ENCODE data around the gene FARP2.

- no peak for TF ChIP-seq REST (IDR thresholded peaks at IDR 0.05; ENCODE audit: low read depth)
- TF ChIP-seq TAF1 (IDR thresholded peaks at IDR 0.05; ENCODE audit: low read depth): no peak
- no peak for TF ChIP-seq EGR1 (IDR thresholded peaks at IDR 0.05)
- TF ChIP-seq FOXM1 (IDR thresholded peaks at IDR 0.05; ENCODE audit: borderline replicate concordance, low read depth): no peak
- no peak for TF ChIP-seq TEAD4 (IDR thresholded peaks at IDR 0.05)
- no peak for TF ChIP-seq CREB1 (IDR thresholded peaks at IDR 0.05; ENCODE audit: low read depth)
- no peak for TF ChIP-seq YY1 (IDR thresholded peaks at IDR 0.05; ENCODE audit: low read depth)
- TF ChIP-seq MAX (IDR thresholded peaks at IDR 0.05): no peak
- TF ChIP-seq RAD21 (IDR thresholded peaks at IDR 0.05; ENCODE audit: low read depth): no peak
- TF ChIP-seq USF1 (IDR thresholded peaks at IDR 0.05): no peak
- no peak for TF ChIP-seq EP300 (IDR thresholded peaks at IDR 0.05; ENCODE audit: borderline replicate concordance)
- no peak for TF ChIP-seq ZBTB7A (IDR thresholded peaks at IDR 0.05; ENCODE audit: low read depth)
- no peak for TF ChIP-seq CEBPB (IDR thresholded peaks at IDR 0.05)
Observed at GRCh38 chr2:241320394-241320793, 35.7 kb upstream of the FARP2 start.

Data from Ishikawa (cell line).